D721Med (cell line): Measurements from ENCODE around the gene UTS2R.

ENCODE experiments used
- DNase-seq: peaks from one replicate; pipeline ENCODE4 v3.0.0; 2011; ENCODE audit warnings: low spot score; ENCODE audit not compliant: insufficient read length
- FAIRE-seq: peaks from 2 replicates; lab custom pipeline; 2011; peaks lifted over from hg19 to GRCh38; lab: Jason Lieb, UNC
- CTCF ChIP-seq: IDR thresholded peaks from 2 replicates; pipeline ENCODE4 v1.5.1; 2012; ENCODE audit warnings: mild to moderate bottlenecking, control low read depth; ENCODE audit not compliant: insufficient read depth; ENCODE audit errors: missing control alignments

The UTS2R gene

GRCh38 chr17:82351713-82352488 is 19.7 kb upstream of the UTS2R start:
- TF ChIP-seq CTCF: peak; percentile 99
- peak; percentile 89 for DNase-seq
- FAIRE-seq: no peak

- FAIRE-seq (no peak), DNase-seq (no peak)
- TF ChIP-seq CTCF: no peak
Measured at GRCh38 chr17:82353484-82353883, 18.1 kb upstream of the UTS2R start.

GRCh38 chr17:82354804-82355308 is 16.7 kb upstream of the UTS2R start:
- no peak for TF ChIP-seq CTCF
- no peak for DNase-seq
- FAIRE-seq: no peak

- no peak for TF ChIP-seq CTCF
- FAIRE-seq (no peak), DNase-seq (no peak)
Measured at GRCh38 chr17:82355770-82356427, 15.7 kb upstream of the UTS2R start.

- no peak for TF ChIP-seq CTCF
- DNase-seq (no peak), FAIRE-seq (no peak)
Measured at GRCh38 chr17:82356845-82357355, 14.7 kb upstream of the UTS2R start.

- TF ChIP-seq CTCF: no peak
- DNase-seq (no peak), FAIRE-seq (no peak)
Measured at GRCh38 chr17:82357394-82357793, 14.2 kb upstream of the UTS2R start.
